NB4 (cell line): Measurements from ENCODE around the gene DEPDC4.

Experiments
- CTCF ChIP-seq: IDR thresholded peaks from one replicate; pipeline ENCODE4 v1.5.1; 2012; ENCODE audit warnings: low read depth, low read length
- POLR2A ChIP-seq: IDR thresholded peaks from 2 replicates; pipeline ENCODE4 v1.6.1; 2011; ENCODE audit warnings: mild to moderate bottlenecking; ENCODE audit not compliant: insufficient read length; ENCODE audit errors: extremely low read depth

- no peak for TF ChIP-seq CTCF
- TF ChIP-seq POLR2A: no peak
Measured at GRCh38 chr12:100234166-100234565, 32.7 kb downstream of the DEPDC4 start.
